Activated T-cell treated with anti-CD3 and anti-CD28 coated beads, Interleukin-2, amount 50 U/mL, for 72 hours (primary cell): ENCODE data around the gene LYSMD3. TPM values are rescaled to one million over a fixed set of nuclear protein-coding genes. Genes with fewer than 3 reads are reported as not detected.
A peak's percentile ranks its signal among the peaks of the same experiment; 100 is the strongest.
"Not testable (repeated sequence)": the region's sequence is repeated elsewhere in the genome, so short reads cannot be mapped to it uniquely, and the experiment has no call there.

Source experiments
- ATAC-seq, 2 donors: fragments of 150-1000 bp; cut with Tn5 transposase; replicated peaks in 1 of 2; 2 replicates each; pipeline ENCODE4 v1.10.0; 2021; ENCODE audit warnings: moderate library complexity in 2 of 2, mild to moderate bottlenecking in 1 of 2
- DNase-seq, 2 donors: peaks; one replicate each; pipeline ENCODE4 v3.0.0; 2021 to 2022; ENCODE audit warnings: mixed read lengths in 1 of 2
- H3K27ac Mint-ChIP-seq: one replicate; pipeline ENCODE4 v1.8.0; 2022; ENCODE audit warnings: mild to moderate bottlenecking, moderate library complexity, mixed read lengths
- H3K27me3 Mint-ChIP-seq: one replicate; pipeline ENCODE4 v1.8.0; 2022; ENCODE audit warnings: low read depth, mixed read lengths
- H3K36me3 Mint-ChIP-seq, 2 donors: one replicate each; pipeline ENCODE4 v1.8.0; 2022; ENCODE audit warnings: mixed read lengths in 2 of 2, mild to moderate bottlenecking in 1 of 2; ENCODE audit not compliant: insufficient read depth in 2 of 2
- H3K4me1 Mint-ChIP-seq: one replicate; pipeline ENCODE4 v1.8.0; 2022; ENCODE audit warnings: low read depth, mixed read lengths
- H3K4me3 Mint-ChIP-seq, 2 donors: one replicate each; pipeline ENCODE4 v1.8.0; 2022; ENCODE audit warnings: mild to moderate bottlenecking in 2 of 2, mixed read lengths in 2 of 2, moderate library complexity in 2 of 2
- H3K9me3 Mint-ChIP-seq, 2 donors: one replicate each; pipeline ENCODE4 v1.8.0; 2022; ENCODE audit warnings: mixed read lengths in 2 of 2
- total RNA-seq, 2 donors: library from RNA; stranded (reverse); gene quantifications; one replicate each; pipeline ENCODE4 v1.2.3, GENCODE V29; 2022

The LYSMD3 gene
- 10 to 100 TPM; 16.0 to 17.1 TPM for total RNA-seq

DNA sequence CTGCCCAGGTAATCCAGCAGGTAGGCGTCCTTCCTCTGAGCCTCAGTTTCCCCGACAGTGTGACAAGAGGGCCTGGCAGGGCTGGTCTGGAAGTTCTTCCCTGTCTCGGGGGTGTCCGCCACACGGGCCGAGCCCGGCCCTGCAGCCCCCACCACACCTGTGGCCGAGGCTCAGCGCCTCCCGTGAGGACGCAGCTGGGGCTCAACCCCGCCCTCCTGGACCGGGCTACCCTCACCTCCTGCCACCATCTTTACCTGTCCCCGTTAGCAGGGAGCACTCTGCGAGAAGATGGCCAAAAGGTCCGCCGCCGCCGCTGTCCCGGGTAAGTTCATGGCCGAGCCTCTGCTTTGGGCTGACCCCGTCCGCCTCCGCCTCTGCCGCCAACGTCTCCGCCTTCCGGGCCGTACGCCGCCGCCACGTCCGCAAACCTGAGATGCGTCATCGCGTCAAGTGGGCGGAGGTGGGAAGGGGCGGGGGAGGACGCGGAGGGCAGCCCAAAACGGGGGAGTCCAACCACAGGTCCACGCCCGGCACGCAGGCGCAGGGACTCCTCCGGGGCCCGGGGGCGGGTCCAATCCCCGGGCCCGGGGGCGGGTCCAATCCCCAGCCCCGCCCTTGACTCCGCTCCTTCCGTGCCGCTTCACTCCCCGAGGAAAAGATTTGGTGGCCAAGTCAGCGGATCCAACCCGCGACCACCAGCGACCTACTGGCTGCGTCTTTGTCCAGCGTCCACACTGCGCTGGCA lies at the start of gene LYSMD3:
TSS of gene LYSMD3 (minus strand) at position 391 of the 745 bp plus-strand sequence. CDS start 4,295 bp downstream, outside the sequence.
- ATAC-seq (peak; percentile 92 to 94), DNase-seq (peak; percentile 96)
- Mint-ChIP-seq H3K36me3 (peaks cover 2 to 6% of the 10 kb centered on the region in 2 donors), H3K27ac (peak within 1 kb of the TSS; percentile 94), H3K9me3 (no peaks in the 10 kb centered on the region), H3K4me3 (peak within 1 kb of the TSS; percentile 79 to 98), H3K4me1 (peaks cover 24% of the 10 kb centered on the region), H3K27me3 (peaks cover 16% of the 10 kb centered on the region)

DNA sequence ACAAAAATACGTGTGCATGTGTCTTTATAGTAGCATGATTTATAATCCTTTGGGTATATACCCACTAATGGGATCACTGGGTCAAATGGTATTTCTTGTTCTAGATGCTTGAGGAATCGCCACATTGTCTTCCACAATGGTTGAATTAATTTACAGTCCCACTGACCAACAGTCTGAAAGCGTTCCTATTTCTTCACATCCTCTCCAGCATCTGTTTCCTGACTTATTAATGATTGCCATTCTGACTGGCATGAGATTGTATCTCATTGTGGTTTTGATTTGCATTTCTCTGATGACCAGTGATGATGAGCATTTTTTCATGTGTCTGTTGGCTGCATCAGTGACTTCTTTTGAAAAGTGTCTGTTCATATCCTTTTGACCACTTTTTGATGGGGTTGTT lies 47.2 kb upstream of the LYSMD3 start:
- Mint-ChIP-seq H3K27me3 (peaks cover 23% of the 10 kb centered on the region), H3K9me3 (peaks cover 6 to 13% of the 10 kb centered on the region in 2 donors)
- not testable (repeated sequence) for H3K4me3 Mint-ChIP-seq, H3K4me1 Mint-ChIP-seq, ATAC-seq, H3K36me3 Mint-ChIP-seq, DNase-seq, H3K27ac Mint-ChIP-seq

DNA sequence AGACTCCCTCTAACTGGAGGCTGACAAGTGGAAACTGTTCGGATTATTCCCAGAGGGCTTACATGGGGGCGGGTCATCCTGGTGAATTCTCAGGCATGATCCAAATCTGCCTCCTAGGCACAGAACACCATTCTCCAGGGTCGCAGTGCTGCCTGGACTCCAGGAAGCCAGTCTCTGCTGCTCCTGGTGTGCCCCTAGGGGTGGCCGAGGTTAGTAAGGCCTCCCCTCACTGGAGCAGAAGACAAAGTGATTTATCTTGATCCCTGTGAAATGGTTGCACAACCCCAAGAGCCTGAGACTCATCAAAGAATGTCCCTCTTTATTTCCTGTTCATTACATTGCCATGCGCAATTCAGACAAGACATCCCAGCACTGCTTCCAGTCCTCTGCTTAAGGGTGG lies 46.3 kb upstream of the LYSMD3 start:
- H3K4me1 Mint-ChIP-seq, result no peaks in the 10 kb centered on the region
- peaks cover 0 to 4% of the 10 kb centered on the region in 2 donors for H3K36me3 Mint-ChIP-seq
- peaks cover 6 to 10% of the 10 kb centered on the region in 2 donors for H3K9me3 Mint-ChIP-seq
- no peak for DNase-seq
- H3K27ac Mint-ChIP-seq, result no peak overlapping the region
- H3K4me3 Mint-ChIP-seq, result no peak overlapping the region
- peaks cover 28% of the 10 kb centered on the region for H3K27me3 Mint-ChIP-seq
- no peak for ATAC-seq

DNA sequence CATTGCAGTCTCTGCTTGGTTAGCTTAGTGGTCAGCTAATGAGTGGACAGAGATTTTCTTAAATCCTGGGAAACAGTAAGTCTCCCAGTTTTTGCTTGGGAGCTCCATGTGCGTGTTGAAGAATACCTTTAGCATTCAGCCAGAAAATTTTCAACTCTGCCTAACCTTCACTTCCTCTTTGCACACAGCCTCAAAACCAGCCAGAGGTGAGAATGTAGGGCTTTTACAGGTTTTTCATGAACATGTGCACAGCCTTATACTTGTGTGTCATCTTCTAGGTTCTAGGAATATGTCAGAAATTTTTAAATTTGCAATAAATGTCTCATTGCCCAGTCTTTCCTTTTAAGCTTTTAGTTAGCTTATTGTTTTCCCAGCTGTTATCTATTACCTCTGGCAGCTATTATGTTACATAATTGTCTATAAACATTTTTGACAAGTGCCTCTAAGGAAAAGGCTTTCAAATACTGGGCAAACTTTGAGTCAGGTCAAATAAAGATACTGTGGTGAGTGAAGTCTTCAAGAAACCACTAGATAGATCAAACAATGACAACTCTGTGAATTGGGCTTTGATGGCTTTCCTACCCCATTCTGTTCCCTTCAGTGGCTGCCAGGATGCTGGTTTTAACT lies 41.9 kb upstream of the LYSMD3 start:
- no peak for ATAC-seq
- peaks cover 40% of the 10 kb centered on the region for H3K27me3 Mint-ChIP-seq
- H3K9me3 Mint-ChIP-seq, result peaks cover 0 to 1% of the 10 kb centered on the region in 2 donors

DNA sequence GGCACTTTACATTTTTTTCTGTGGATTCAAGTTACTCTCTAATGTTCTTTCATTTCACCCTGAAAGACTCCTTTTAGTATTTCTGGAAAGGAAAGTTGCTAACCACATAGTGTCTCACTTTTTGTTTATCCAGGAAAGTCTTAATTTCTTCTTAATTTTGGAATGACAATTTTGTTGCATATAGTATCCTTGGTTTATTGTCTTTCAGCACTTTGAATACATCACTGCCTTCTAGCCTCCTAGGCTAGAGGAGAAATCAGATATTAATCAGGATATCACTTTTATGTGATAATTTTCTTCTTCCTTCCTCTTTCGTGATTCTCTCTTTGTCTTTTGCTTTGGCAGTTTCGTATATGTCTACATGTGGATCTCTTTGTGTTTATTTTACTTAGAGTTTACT lies 40.6 kb upstream of the LYSMD3 start:
- Mint-ChIP-seq H3K4me3 (no peak overlapping the region), H3K27me3 (peaks cover 40% of the 10 kb centered on the region), H3K27ac (no peak overlapping the region), H3K9me3 (peaks cover 0 to 3% of the 10 kb centered on the region in 2 donors), H3K4me1 (no peaks in the 10 kb centered on the region), H3K36me3 (peaks cover 0 to 1% of the 10 kb centered on the region in 2 donors)
- no peak for DNase-seq
- no peak for ATAC-seq

More for the DNA sequence above, 41.9 kb upstream of the LYSMD3 start:
- Mint-ChIP-seq H3K4me1 (no peaks in the 10 kb centered on the region), H3K27ac (no peak overlapping the region), H3K4me3 (no peak overlapping the region), H3K36me3 (peaks cover 0 to 1% of the 10 kb centered on the region in 2 donors)
- DNase-seq, result no peak

DNA sequence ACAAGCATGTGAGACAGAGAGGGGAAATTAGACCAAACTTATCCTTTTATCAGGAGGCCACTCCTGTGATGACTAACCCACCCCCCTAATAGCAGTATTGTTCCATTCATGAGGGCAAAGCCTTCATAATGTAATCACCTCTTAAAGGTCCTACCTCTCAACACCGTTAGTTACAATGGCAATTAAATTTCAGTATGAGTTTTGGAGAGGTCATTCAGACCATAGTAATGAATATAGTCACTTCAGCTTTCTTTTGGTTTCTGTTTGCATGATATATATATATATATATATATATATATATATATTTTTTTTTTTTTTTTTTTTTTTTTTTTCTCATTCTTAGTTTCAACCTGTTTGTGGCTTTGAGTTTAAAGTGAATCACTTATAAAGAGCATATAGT lies 39.7 kb upstream of the LYSMD3 start:
- Mint-ChIP-seq H3K4me3 (no peak overlapping the region), H3K36me3 (peaks cover 0 to 1% of the 10 kb centered on the region in 2 donors), H3K4me1 (no peaks in the 10 kb centered on the region), H3K9me3 (peaks cover 0 to 3% of the 10 kb centered on the region in 2 donors), H3K27ac (no peak overlapping the region), H3K27me3 (peaks cover 43% of the 10 kb centered on the region)
- ATAC-seq (no peak), DNase-seq (no peak)

DNA sequence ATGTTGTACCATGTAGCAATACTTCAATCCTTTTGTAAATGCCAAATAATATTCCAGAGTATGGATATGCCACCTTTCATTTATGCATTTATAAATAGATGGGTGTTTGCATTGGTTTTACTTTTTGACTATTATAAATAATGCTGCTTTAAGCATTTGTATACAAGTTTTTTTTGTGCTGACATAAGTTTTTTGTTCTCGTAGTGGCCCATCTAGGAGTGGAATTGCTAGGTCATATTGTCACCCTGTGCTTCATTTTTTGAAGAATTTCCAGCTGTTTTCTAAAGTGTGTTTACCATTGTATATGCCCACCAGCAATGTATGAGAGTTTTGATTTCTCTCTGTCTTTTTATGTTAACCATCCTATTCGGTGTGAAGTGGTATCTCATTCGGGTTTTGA lies 36.1 kb upstream of the LYSMD3 start:
- no peak overlapping the region for H3K4me3 Mint-ChIP-seq
- no peak for DNase-seq
- H3K4me1 Mint-ChIP-seq, result no peaks in the 10 kb centered on the region
- peak overlapping the region; percentile 13 for H3K27ac Mint-ChIP-seq
- H3K9me3 Mint-ChIP-seq, result peaks cover 0 to 2% of the 10 kb centered on the region in 2 donors
- peaks cover 37% of the 10 kb centered on the region for H3K27me3 Mint-ChIP-seq
- ATAC-seq, result no peak
- peaks cover 0 to 1% of the 10 kb centered on the region in 2 donors for H3K36me3 Mint-ChIP-seq

DNA sequence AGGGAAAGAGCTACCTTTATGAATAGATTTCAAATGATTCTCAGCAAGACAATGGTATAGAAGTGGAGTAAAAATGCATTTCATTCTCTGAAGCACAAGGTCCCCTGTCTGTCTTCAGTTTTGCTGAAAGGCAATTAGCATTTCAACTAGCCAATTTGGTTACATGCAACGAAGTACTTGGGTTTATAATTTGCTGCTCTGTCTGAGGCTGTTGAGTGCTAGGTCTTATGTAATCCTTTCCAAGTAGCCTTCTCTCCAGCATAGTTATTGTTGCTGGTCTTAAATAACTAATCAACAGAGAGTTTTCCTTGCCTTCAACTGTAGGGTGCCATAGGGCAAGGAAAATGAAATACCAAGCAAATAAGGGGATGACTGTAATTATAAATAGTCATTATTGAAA lies 33.7 kb upstream of the LYSMD3 start:
- ATAC-seq (no peak), DNase-seq (no peak)
- H3K4me1 Mint-ChIP-seq, result peaks cover 11% of the 10 kb centered on the region
- H3K36me3 Mint-ChIP-seq, result no peaks in the 10 kb centered on the region
- no peak overlapping the region for H3K27ac Mint-ChIP-seq
- H3K4me3 Mint-ChIP-seq, result no peak overlapping the region
- peaks cover 43% of the 10 kb centered on the region for H3K27me3 Mint-ChIP-seq
- H3K9me3 Mint-ChIP-seq, result peaks cover 0 to 2% of the 10 kb centered on the region in 2 donors

DNA sequence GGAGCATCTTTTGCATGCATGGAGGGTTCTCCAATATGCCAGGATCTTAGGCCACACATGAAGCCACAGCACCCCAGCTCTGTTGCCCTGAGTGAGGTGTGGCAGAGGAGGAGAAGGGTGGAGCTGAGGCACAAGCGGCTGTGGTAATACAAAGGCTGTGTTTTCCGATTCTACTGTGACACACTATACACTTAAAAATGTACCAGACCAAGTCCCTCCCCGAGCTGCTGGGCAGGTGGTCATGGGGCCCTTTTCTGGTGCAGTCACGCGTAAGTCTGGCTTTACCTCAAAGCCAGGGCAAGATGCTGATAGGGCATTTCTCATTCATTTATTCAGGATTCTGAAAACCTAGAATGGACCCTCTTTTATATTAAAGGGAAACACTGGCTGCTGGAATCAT lies 33.0 kb upstream of the LYSMD3 start:
- no peak overlapping the region for H3K27ac Mint-ChIP-seq
- H3K4me1 Mint-ChIP-seq, result peaks cover 16% of the 10 kb centered on the region
- no peak for ATAC-seq
- peaks cover 0 to 2% of the 10 kb centered on the region in 2 donors for H3K9me3 Mint-ChIP-seq
- H3K4me3 Mint-ChIP-seq, result no peak overlapping the region
- no peaks in the 10 kb centered on the region for H3K36me3 Mint-ChIP-seq
- H3K27me3 Mint-ChIP-seq, result peaks cover 47% of the 10 kb centered on the region
- DNase-seq, result no peak

DNA sequence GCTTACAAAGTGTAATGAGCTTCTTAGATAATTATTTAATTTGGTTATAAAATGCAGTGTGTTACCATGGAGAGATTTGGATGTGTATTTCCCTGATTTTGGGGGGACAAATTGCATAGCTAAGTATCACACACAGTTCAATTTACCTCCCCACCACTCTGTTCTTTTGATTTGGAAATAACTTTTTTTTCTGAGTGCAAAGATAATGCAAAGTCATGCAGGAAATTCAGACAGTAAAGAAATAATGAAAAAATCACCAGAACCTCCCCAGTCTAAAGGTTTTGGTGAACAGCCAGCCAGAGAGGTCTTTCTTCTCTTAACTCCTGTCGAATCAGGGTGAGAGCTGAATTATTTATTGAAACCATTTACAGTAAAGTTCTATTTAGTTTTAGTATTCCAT lies 32.4 kb upstream of the LYSMD3 start:
- no peak overlapping the region for H3K27ac Mint-ChIP-seq
- no peak overlapping the region for H3K4me3 Mint-ChIP-seq
- no peak for DNase-seq
- H3K4me1 Mint-ChIP-seq, result peaks cover 16% of the 10 kb centered on the region
- H3K9me3 Mint-ChIP-seq, result peaks cover 0 to 2% of the 10 kb centered on the region in 2 donors
- no peak for ATAC-seq
- H3K36me3 Mint-ChIP-seq, result no peaks in the 10 kb centered on the region
- H3K27me3 Mint-ChIP-seq, result peaks cover 53% of the 10 kb centered on the region

DNA sequence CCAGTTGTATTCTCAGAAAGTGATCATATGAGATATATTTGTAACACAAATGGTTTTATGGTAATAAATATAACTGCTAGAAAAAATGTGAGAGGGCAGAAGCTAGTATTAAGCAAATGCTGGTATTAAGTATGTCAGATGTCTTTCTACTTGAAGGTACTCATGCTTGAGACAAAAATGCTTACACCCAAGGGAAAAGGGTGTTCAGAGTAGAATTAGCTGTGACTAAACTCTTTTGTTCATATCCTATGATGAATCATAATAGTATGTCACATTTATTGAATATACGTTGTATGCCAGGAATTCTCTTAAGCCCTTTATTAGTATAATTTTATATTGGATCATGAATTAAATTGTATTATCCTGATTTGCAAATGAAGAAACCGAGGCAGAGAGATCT lies 31.4 kb upstream of the LYSMD3 start:
- Mint-ChIP-seq H3K4me3 (no peak overlapping the region), H3K9me3 (peaks cover 0 to 2% of the 10 kb centered on the region in 2 donors), H3K36me3 (no peaks in the 10 kb centered on the region), H3K4me1 (peaks cover 16% of the 10 kb centered on the region), H3K27me3 (peaks cover 62% of the 10 kb centered on the region), H3K27ac (no peak overlapping the region)
- no peak for DNase-seq
- ATAC-seq, result no peak

DNA sequence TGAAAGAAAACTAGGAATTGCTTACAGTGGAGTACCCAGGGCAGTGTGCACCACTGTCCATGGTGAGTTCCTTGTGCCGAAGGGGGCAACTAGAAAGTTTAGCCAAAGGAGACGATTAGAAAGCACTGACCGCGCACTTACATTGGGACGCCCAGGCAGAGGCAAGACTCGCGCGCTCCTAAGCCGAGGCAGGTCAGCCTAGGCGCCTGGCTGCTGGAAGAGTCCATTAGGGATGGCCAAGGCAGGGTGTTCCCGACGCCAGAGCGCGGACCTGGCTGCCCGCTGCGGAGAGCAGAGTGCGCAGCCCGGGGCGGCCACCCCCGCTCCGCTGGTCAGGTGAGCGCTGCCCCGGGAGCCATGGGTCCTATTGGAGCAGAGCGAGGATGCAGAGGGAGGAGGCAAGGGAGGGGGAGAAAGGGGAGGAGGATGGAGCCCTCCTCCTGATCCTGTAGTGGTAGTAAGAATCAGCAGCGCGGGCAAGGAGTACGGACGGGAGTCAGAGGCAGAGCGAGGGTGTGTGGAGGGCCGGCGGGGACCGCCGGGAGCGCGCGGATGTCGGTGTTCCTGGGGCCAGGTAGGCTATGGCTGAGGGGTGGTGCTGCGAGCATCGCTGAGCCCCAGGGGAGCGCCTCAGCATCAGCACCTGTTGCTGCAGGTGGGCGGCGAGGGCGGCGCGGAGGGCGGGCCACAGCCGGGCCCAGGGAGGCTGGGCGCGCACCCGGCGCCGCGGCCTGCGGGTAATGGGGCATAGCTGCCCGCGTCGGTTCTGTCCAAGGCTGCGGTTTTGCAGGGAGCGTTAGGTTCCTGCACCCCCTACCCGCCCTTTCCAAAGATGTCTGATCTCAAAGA lies 29.2 kb upstream of the LYSMD3 start, which contains the start of gene ADGRV1:
TSS of gene ADGRV1 (plus strand) at position 454 of the 849 bp plus-strand sequence. CDS start at position 553, 99 bp downstream.
- DNase-seq (peak; percentile 3 to 7), ATAC-seq (peak; percentile 73 to 75)
- Mint-ChIP-seq H3K27ac (no peak within 1 kb of the TSS), H3K36me3 (no peaks in the 10 kb centered on the region), H3K4me1 (peaks cover 16% of the 10 kb centered on the region), H3K27me3 (peaks cover 77% of the 10 kb centered on the region), H3K9me3 (no peaks in the 10 kb centered on the region), H3K4me3 (peak within 1 kb of the TSS; percentile 85 to 86)

DNA sequence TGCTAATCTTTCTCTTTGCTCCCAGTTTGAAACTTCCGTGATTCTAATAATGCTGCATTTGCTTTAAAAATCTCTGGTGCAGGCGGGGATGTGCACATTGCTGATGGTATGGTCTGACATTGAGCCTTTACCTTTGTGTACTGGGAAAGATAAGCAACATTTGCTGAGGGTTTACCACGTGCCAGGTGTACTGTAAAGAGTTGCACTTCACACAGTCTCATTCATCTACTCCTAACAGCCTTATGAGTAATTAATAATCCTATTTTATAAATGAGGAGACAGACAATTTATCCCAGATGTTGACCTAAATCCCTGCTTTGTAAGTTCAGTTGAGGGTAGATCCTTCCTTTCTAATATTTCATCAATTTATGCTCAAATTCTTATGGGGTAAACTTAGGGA lies 28.5 kb upstream of the LYSMD3 start:
- Mint-ChIP-seq H3K36me3 (no peaks in the 10 kb centered on the region), H3K27ac (no peak overlapping the region), H3K27me3 (peaks cover 80% of the 10 kb centered on the region), H3K9me3 (no peaks in the 10 kb centered on the region), H3K4me1 (peaks cover 16% of the 10 kb centered on the region), H3K4me3 (peak overlapping the region; percentile 85 to 86)
- no peak for DNase-seq
- ATAC-seq, result no peak
